ENCODE measurements around the gene HIVEP3.

Gene HIVEP3

GRCh38 chr1:41766041-41766440, 152.7 kb downstream of the HIVEP3 start:
- DNase-seq (ENCODE audit: low read depth, low spot score) = no peak
- H3K4me1 ChIP-seq (ENCODE audit: control insufficient read depth, insufficient read depth, low read length) = no peaks in the 10 kb centered on the region
- no peak overlapping the region for H3K27ac ChIP-seq (ENCODE audit: low read length)

GRCh38 chr1:41765152-41765551, 153.6 kb downstream of the HIVEP3 start:
- no peak overlapping the region for H3K27ac ChIP-seq (ENCODE audit: low read length)
- no peaks in the 10 kb centered on the region for H3K27me3 ChIP-seq (ENCODE audit: control insufficient read depth, insufficient read depth, low read length)
- no peaks in the 10 kb centered on the region for H3K4me1 ChIP-seq (ENCODE audit: control insufficient read depth, insufficient read depth, low read length)
- no peaks in the 10 kb centered on the region for H3K36me3 ChIP-seq (ENCODE audit: control insufficient read depth, insufficient read depth, low read length)
- no peak for DNase-seq (ENCODE audit: low read depth, low spot score)
- no peak overlapping the region for H3K4me3 ChIP-seq (ENCODE audit: low read length)
- H3K9me3 ChIP-seq (ENCODE audit: control insufficient read depth, insufficient read depth, low read length) = no peaks in the 10 kb centered on the region
- WGBS (ENCODE audit: insufficient coverage, insufficient read length) = no CpG with 5 or more reads among the region's 3 CpGs

More at GRCh38 chr1:41766041-41766440, 152.7 kb downstream of the HIVEP3 start:
- Histone ChIP-seq H3K9me3 (ENCODE audit: control insufficient read depth, insufficient read depth, low read length) (no peaks in the 10 kb centered on the region), H3K27me3 (ENCODE audit: control insufficient read depth, insufficient read depth, low read length) (no peaks in the 10 kb centered on the region), H3K4me3 (ENCODE audit: low read length) (no peak overlapping the region), H3K36me3 (ENCODE audit: control insufficient read depth, insufficient read depth, low read length) (no peaks in the 10 kb centered on the region)

GRCh38 chr1:41764656-41765055, 154.1 kb downstream of the HIVEP3 start:
- Histone ChIP-seq H3K36me3 (ENCODE audit: control insufficient read depth, insufficient read depth, low read length) (no peaks in the 10 kb centered on the region), H3K4me3 (ENCODE audit: low read length) (no peak overlapping the region), H3K27me3 (ENCODE audit: control insufficient read depth, insufficient read depth, low read length) (no peaks in the 10 kb centered on the region), H3K4me1 (ENCODE audit: control insufficient read depth, insufficient read depth, low read length) (no peaks in the 10 kb centered on the region), H3K9me3 (ENCODE audit: control insufficient read depth, insufficient read depth, low read length) (no peaks in the 10 kb centered on the region), H3K27ac (ENCODE audit: low read length) (no peak overlapping the region)
- no peak for DNase-seq (ENCODE audit: low read depth, low spot score)
- no CpG with 5 or more reads among the region's 4 CpGs for WGBS (ENCODE audit: insufficient coverage, insufficient read length)

- Histone ChIP-seq H3K4me1 (ENCODE audit: control insufficient read depth, insufficient read depth, low read length) (no peaks in the 10 kb centered on the region), H3K27ac (ENCODE audit: low read length) (no peak overlapping the region), H3K4me3 (ENCODE audit: low read length) (no peak overlapping the region), H3K27me3 (ENCODE audit: control insufficient read depth, insufficient read depth, low read length) (no peaks in the 10 kb centered on the region), H3K9me3 (ENCODE audit: control insufficient read depth, insufficient read depth, low read length) (no peaks in the 10 kb centered on the region), H3K36me3 (ENCODE audit: control insufficient read depth, insufficient read depth, low read length) (no peaks in the 10 kb centered on the region)
- WGBS (ENCODE audit: insufficient coverage, insufficient read length) = no CpG with 5 or more reads among the region's 1 CpG
- DNase-seq (ENCODE audit: low read depth, low spot score) = no peak
Observed at GRCh38 chr1:41762777-41763176, 155.9 kb downstream of the HIVEP3 start.

- H3K27ac ChIP-seq (ENCODE audit: low read length) = no peak overlapping the region
- H3K9me3 ChIP-seq (ENCODE audit: control insufficient read depth, insufficient read depth, low read length) = no peaks in the 10 kb centered on the region
- H3K27me3 ChIP-seq (ENCODE audit: control insufficient read depth, insufficient read depth, low read length) = no peaks in the 10 kb centered on the region
- no CpG with 5 or more reads among the region's 4 CpGs for WGBS (ENCODE audit: insufficient coverage, insufficient read length)
- no peak overlapping the region for H3K4me3 ChIP-seq (ENCODE audit: low read length)
- H3K36me3 ChIP-seq (ENCODE audit: control insufficient read depth, insufficient read depth, low read length) = no peaks in the 10 kb centered on the region
- no peaks in the 10 kb centered on the region for H3K4me1 ChIP-seq (ENCODE audit: control insufficient read depth, insufficient read depth, low read length)
- no peak for DNase-seq (ENCODE audit: low read depth, low spot score)
Observed at GRCh38 chr1:41762251-41762650, 156.5 kb downstream of the HIVEP3 start.

- DNase-seq (ENCODE audit: low read depth, low spot score) = no peak
- Histone ChIP-seq H3K9me3 (ENCODE audit: control insufficient read depth, insufficient read depth, low read length) (no peaks in the 10 kb centered on the region), H3K27me3 (ENCODE audit: control insufficient read depth, insufficient read depth, low read length) (no peaks in the 10 kb centered on the region), H3K27ac (ENCODE audit: low read length) (no peak overlapping the region), H3K4me1 (ENCODE audit: control insufficient read depth, insufficient read depth, low read length) (no peaks in the 10 kb centered on the region), H3K4me3 (ENCODE audit: low read length) (no peak overlapping the region), H3K36me3 (ENCODE audit: control insufficient read depth, insufficient read depth, low read length) (no peaks in the 10 kb centered on the region)
- WGBS (ENCODE audit: insufficient coverage, insufficient read length) = no CpG with 5 or more reads among the region's 3 CpGs
Observed at GRCh38 chr1:41758904-41759548, 159.7 kb downstream of the HIVEP3 start.

GRCh38 chr1:41758500-41758899, 160.2 kb downstream of the HIVEP3 start:
- H3K9me3 ChIP-seq (ENCODE audit: control insufficient read depth, insufficient read depth, low read length) = no peaks in the 10 kb centered on the region
- no CpG with 5 or more reads among the region's 2 CpGs for WGBS (ENCODE audit: insufficient coverage, insufficient read length)
- H3K36me3 ChIP-seq (ENCODE audit: control insufficient read depth, insufficient read depth, low read length) = no peaks in the 10 kb centered on the region
- H3K4me1 ChIP-seq (ENCODE audit: control insufficient read depth, insufficient read depth, low read length) = no peaks in the 10 kb centered on the region
- H3K27me3 ChIP-seq (ENCODE audit: control insufficient read depth, insufficient read depth, low read length) = no peaks in the 10 kb centered on the region
- DNase-seq (ENCODE audit: low read depth, low spot score) = no peak
- H3K4me3 ChIP-seq (ENCODE audit: low read length) = no peak overlapping the region
- no peak overlapping the region for H3K27ac ChIP-seq (ENCODE audit: low read length)

- Histone ChIP-seq H3K36me3 (ENCODE audit: control insufficient read depth, insufficient read depth, low read length) (no peaks in the 10 kb centered on the region), H3K27me3 (ENCODE audit: control insufficient read depth, insufficient read depth, low read length) (no peaks in the 10 kb centered on the region), H3K4me1 (ENCODE audit: control insufficient read depth, insufficient read depth, low read length) (no peaks in the 10 kb centered on the region), H3K9me3 (ENCODE audit: control insufficient read depth, insufficient read depth, low read length) (no peaks in the 10 kb centered on the region), H3K4me3 (ENCODE audit: low read length) (no peak overlapping the region), H3K27ac (ENCODE audit: low read length) (no peak overlapping the region)
- no CpG with 5 or more reads among the region's 6 CpGs for WGBS (ENCODE audit: insufficient coverage, insufficient read length)
- DNase-seq (ENCODE audit: low read depth, low spot score) = no peak
Observed at GRCh38 chr1:41754540-41754939, 164.2 kb downstream of the HIVEP3 start.

GRCh38 chr1:41752514-41753170, 166.1 kb downstream of the HIVEP3 start:
- H3K27ac ChIP-seq (ENCODE audit: low read length) = no peak overlapping the region
- H3K4me1 ChIP-seq (ENCODE audit: control insufficient read depth, insufficient read depth, low read length) = no peaks in the 10 kb centered on the region
- no peaks in the 10 kb centered on the region for H3K27me3 ChIP-seq (ENCODE audit: control insufficient read depth, insufficient read depth, low read length)
- H3K9me3 ChIP-seq (ENCODE audit: control insufficient read depth, insufficient read depth, low read length) = no peaks in the 10 kb centered on the region
- no peaks in the 10 kb centered on the region; the same call in 1 of the 2 replicates for H3K36me3 ChIP-seq (ENCODE audit: control insufficient read depth, insufficient read depth, low read length)
- no peak for DNase-seq (ENCODE audit: low read depth, low spot score)
- WGBS (ENCODE audit: insufficient coverage, insufficient read length) = no CpG with 5 or more reads among the region's 9 CpGs
- no peak overlapping the region; the same call in 1 of the 2 replicates for H3K4me3 ChIP-seq (ENCODE audit: low read length)

- no peaks in the 10 kb centered on the region; the same call in 1 of the 2 replicates for H3K36me3 ChIP-seq (ENCODE audit: control insufficient read depth, insufficient read depth, low read length)
- no peak overlapping the region; the same call in 1 of the 2 replicates for H3K4me3 ChIP-seq (ENCODE audit: low read length)
- WGBS (ENCODE audit: insufficient coverage, insufficient read length) = no CpG with 5 or more reads among the region's 9 CpGs
- H3K9me3 ChIP-seq (ENCODE audit: control insufficient read depth, insufficient read depth, low read length) = no peaks in the 10 kb centered on the region
- no peak for DNase-seq (ENCODE audit: low read depth, low spot score)
- no peaks in the 10 kb centered on the region for H3K4me1 ChIP-seq (ENCODE audit: control insufficient read depth, insufficient read depth, low read length)
- H3K27me3 ChIP-seq (ENCODE audit: control insufficient read depth, insufficient read depth, low read length) = no peaks in the 10 kb centered on the region
- no peak overlapping the region for H3K27ac ChIP-seq (ENCODE audit: low read length)
Observed at GRCh38 chr1:41751804-41752513, 166.8 kb downstream of the HIVEP3 start.

Measured in iPS DF 6.9 (cell line).